Transverse colon (tissue), 4 donors: ENCODE data around the gene LDLRAD4.

ENCODE experiments used
- EP300 ChIP-seq: sonication (generic); formaldehyde crosslinking; IDR thresholded peaks from one replicate; pipeline ENCODE4 v1.6.1; 2017; ENCODE audit warnings: antibody characterized with exemption, low read depth
- POLR2A ChIP-seq: fragments of 450-650 bp; IDR thresholded peaks from one replicate; pipeline ENCODE4 v1.6.1; 2016; ENCODE audit warnings: antibody characterized with exemption, mild to moderate bottlenecking, moderate library complexity
- POLR2AphosphoS5 ChIP-seq, 3 donors: sonication (generic); formaldehyde crosslinking; IDR thresholded peaks; one replicate each; pipeline ENCODE4 v1.6.1; 2016; ENCODE audit warnings: antibody characterized with exemption in 3 of 3
- TF ChIP-seq, protein P1 (sequence below), 5 experiments: fragments of 200-600 bp in 3 of 5; fragments of 450-650 bp in 2 of 5; sonication (generic) in 3 of 5; IDR thresholded peaks; 1 replicate in 2 of 5; 2 replicates in 3 of 5; pipeline ENCODE4 v1.5.1; 2016 to 2017; ENCODE audit warnings: antibody characterized with exemption in 5 of 5, inconsistent platforms in 3 of 5, mild to moderate bottlenecking in 2 of 5, moderate library complexity in 1 of 5

DNA sequence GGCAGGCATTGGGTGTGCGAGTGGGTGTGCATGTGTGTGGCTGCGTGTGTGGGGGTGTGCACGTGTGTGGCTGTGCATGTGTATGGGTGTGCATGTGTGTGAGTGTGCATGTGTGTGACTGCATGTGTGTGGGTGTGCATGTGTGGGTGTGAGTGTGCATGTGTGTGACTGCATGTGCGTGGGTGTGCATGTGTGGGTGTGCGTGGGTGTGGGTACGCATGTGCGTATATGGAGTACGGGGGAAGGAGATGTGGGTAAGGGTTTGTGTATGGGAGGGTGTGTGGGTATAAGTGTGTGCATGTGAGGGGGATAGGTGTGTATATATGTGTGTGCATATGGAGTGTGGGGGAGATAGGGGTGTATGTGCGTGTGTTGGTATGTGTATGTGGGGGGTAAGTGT lies 371.4 kb downstream of the LDLRAD4 start:
- TF ChIP-seq EP300 (no peak), POLR2A (no peak), POLR2AphosphoS5 (IDR thresholded peaks at IDR 0.05) (no peak)
- TF ChIP-seq, protein P1, sequence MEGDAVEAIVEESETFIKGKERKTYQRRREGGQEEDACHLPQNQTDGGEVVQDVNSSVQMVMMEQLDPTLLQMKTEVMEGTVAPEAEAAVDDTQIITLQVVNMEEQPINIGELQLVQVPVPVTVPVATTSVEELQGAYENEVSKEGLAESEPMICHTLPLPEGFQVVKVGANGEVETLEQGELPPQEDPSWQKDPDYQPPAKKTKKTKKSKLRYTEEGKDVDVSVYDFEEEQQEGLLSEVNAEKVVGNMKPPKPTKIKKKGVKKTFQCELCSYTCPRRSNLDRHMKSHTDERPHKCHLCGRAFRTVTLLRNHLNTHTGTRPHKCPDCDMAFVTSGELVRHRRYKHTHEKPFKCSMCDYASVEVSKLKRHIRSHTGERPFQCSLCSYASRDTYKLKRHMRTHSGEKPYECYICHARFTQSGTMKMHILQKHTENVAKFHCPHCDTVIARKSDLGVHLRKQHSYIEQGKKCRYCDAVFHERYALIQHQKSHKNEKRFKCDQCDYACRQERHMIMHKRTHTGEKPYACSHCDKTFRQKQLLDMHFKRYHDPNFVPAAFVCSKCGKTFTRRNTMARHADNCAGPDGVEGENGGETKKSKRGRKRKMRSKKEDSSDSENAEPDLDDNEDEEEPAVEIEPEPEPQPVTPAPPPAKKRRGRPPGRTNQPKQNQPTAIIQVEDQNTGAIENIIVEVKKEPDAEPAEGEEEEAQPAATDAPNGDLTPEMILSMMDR (IDR thresholded peaks at IDR 0.05) = no peak
